GM21576 (cell line): ENCODE data around the gene SPDYE9.
"Not testable (repeated sequence)": the region's sequence is repeated elsewhere in the genome, so short reads cannot be mapped to it uniquely, and the experiment has no call there.

Experiments used
- ATAC-seq: cut with Tn5 transposase; IDR thresholded peaks from one replicate; pipeline ENCODE4 v1.9.1; 2021; ENCODE audit warnings: mild to moderate bottlenecking, moderate library complexity; ENCODE audit not compliant: unreplicated experiment

The SPDYE9 gene

GRCh38 chr7:73085938-73086337 lies at the start of gene SPDYE9:
TSS of gene SPDYE9 (minus strand) at chr7:73086038. CDS start at chr7:73084238, 1,800 bp downstream.
- ATAC-seq: not testable (repeated sequence)

- not testable (repeated sequence) for ATAC-seq
Observed at GRCh38 chr7:73134866-73135265, 49.0 kb upstream of the SPDYE9 start.

- ATAC-seq: not testable (repeated sequence)
Observed at GRCh38 chr7:73132651-73133217, 46.9 kb upstream of the SPDYE9 start.

- ATAC-seq: not testable (repeated sequence)
Observed at GRCh38 chr7:73130612-73131011, 44.8 kb upstream of the SPDYE9 start.

GRCh38 chr7:73124126-73124525 lies 38.3 kb upstream of the SPDYE9 start:
- ATAC-seq: not testable (repeated sequence)

- ATAC-seq: not testable (repeated sequence)
Observed at GRCh38 chr7:73122778-73123447, 37.1 kb upstream of the SPDYE9 start.

- not testable (repeated sequence) for ATAC-seq
Observed at GRCh38 chr7:73118155-73118554, 32.3 kb upstream of the SPDYE9 start.

- ATAC-seq: not testable (repeated sequence)
Observed at GRCh38 chr7:73057811-73058210, 28.0 kb downstream of the SPDYE9 start, which contains the start of gene SPDYE11. TSS of gene SPDYE11 (minus strand) at chr7:73057911. CDS start at chr7:73056111, 1,800 bp downstream.

GRCh38 chr7:73029666-73030065 lies 56.2 kb downstream of the SPDYE9 start, which contains the start of gene SPDYE8:
TSS of gene SPDYE8 (minus strand) at chr7:73029766. CDS start at chr7:73027966, 1,800 bp downstream.
- ATAC-seq: not testable (repeated sequence)
